ENCODE data around the gene METAP1D. TPM values are rescaled to one million over a fixed set of nuclear protein-coding genes. Genes with fewer than 3 reads are reported as not detected.

METAP1D gene
- total and polyA plus RNA-seq, 4 donors: 3.3 to 7.1 (median 4.4) TPM

- 33% methylated on average over 38 of the region's 38 CpGs for WGBS
- DNase-seq (ENCODE audit: low spot score): no peak
- Histone ChIP-seq H3K4me1 (ENCODE audit: control insufficient read depth in 4 of 4, insufficient read depth in 4 of 4, low read length in 3 of 4) (peaks cover 5 to 17% (median 10%) of the 10 kb centered on the region in 4 donors), H3K4me3 (ENCODE audit: low read depth in 1 of 3, low read length in 3 of 3) (no peak overlapping the region), H3K9me3 (ENCODE audit: control insufficient read depth in 4 of 4, low read length in 3 of 4) (peaks cover 0 to 4% (median 0%) of the 10 kb centered on the region in 4 donors), H3K27me3 (ENCODE audit: control insufficient read depth in 4 of 4, insufficient read depth in 4 of 4, low read length in 3 of 4) (peaks cover 4 to 55% (median 28%) of the 10 kb centered on the region in 4 donors), H3K9ac (ENCODE audit: low read depth in 1 of 2, low read length in 2 of 2) (no peak overlapping the region), H3K36me3 (ENCODE audit: control insufficient read depth in 4 of 4, insufficient read depth in 3 of 4, low read depth in 1 of 4, low read length in 3 of 4) (no peaks in the 10 kb centered on the region), H3K27ac (ENCODE audit: low read depth in 1 of 2, low read length in 2 of 2) (no peak overlapping the region)
- TF ChIP-seq REST (IDR thresholded peaks at IDR 0.05): no peak
- TF ChIP-seq RAD21 (IDR thresholded peaks at IDR 0.05): no peak
- no peak for TF ChIP-seq NR2F2 (IDR thresholded peaks at IDR 0.05)
- no peak for TF ChIP-seq TAF1 (conservative IDR thresholded peaks at IDR 0.05)
Measured at GRCh38 chr2:172079838-172080640, 80.3 kb downstream of the METAP1D start.

GRCh38 chr2:172080641-172081220 is 81.0 kb downstream of the METAP1D start:
- H3K4me1 ChIP-seq (ENCODE audit: control insufficient read depth in 4 of 4, insufficient read depth in 4 of 4, low read length in 3 of 4): peaks cover 8 to 24% (median 15%) of the 10 kb centered on the region in 4 donors
- peaks cover 0 to 4% (median 0%) of the 10 kb centered on the region in 4 donors for H3K9me3 ChIP-seq (ENCODE audit: control insufficient read depth in 4 of 4, low read length in 3 of 4)
- TF ChIP-seq JUND (IDR thresholded peaks at IDR 0.05) (no peak), SP1 (IDR thresholded peaks at IDR 0.05) (no peak), CTCF (IDR thresholded peaks at IDR 0.05; ENCODE audit: low read depth, low read length, missing input control) (no peak), FOXA1 (IDR thresholded peaks at IDR 0.05) (no peak)
- no peaks in the 10 kb centered on the region for H3K36me3 ChIP-seq (ENCODE audit: control insufficient read depth in 4 of 4, insufficient read depth in 3 of 4, low read depth in 1 of 4, low read length in 3 of 4)
- no peak overlapping the region for H3K27ac ChIP-seq (ENCODE audit: low read depth in 1 of 2, low read length in 2 of 2)
- peaks cover 4 to 53% (median 31%) of the 10 kb centered on the region in 4 donors for H3K27me3 ChIP-seq (ENCODE audit: control insufficient read depth in 4 of 4, insufficient read depth in 4 of 4, low read length in 3 of 4)
- 18% methylated on average over 25 of the region's 25 CpGs for WGBS
- H3K4me3 ChIP-seq (ENCODE audit: low read depth in 1 of 3, low read length in 3 of 3): no peak overlapping the region
- H3K9ac ChIP-seq (ENCODE audit: low read depth in 1 of 2, low read length in 2 of 2): no peak overlapping the region
- DNase-seq (ENCODE audit: low spot score): no peak

GRCh38 chr2:172081221-172082022 is 81.7 kb downstream of the METAP1D start:
- 14% methylated on average over 36 of the region's 36 CpGs for WGBS
- TF ChIP-seq FOXA1 (IDR thresholded peaks at IDR 0.05) (no peak), JUND (IDR thresholded peaks at IDR 0.05) (no peak), HNF4G (IDR thresholded peaks at IDR 0.05) (no peak), SP1 (IDR thresholded peaks at IDR 0.05) (no peak), RAD21 (IDR thresholded peaks at IDR 0.05) (no peak), HNF4A (conservative IDR thresholded peaks at IDR 0.05) (no peak), CTCF (IDR thresholded peaks at IDR 0.05; ENCODE audit: low read depth, low read length, missing input control) (no peak), GABPA (IDR thresholded peaks at IDR 0.05 in 1 of 2, conservative IDR thresholded peaks at IDR 0.05 in 1 of 2) (no peak), MAX (IDR thresholded peaks at IDR 0.05) (no peak), FOXA2 (IDR thresholded peaks at IDR 0.05) (no peak), RXRA (IDR thresholded peaks at IDR 0.05) (no peak)
- Histone ChIP-seq H3K9me3 (ENCODE audit: control insufficient read depth in 4 of 4, low read length in 3 of 4) (peaks cover 0 to 4% (median 0%) of the 10 kb centered on the region in 4 donors), H3K4me3 (ENCODE audit: low read depth in 1 of 3, low read length in 3 of 3) (no peak overlapping the region), H3K27me3 (ENCODE audit: control insufficient read depth in 4 of 4, insufficient read depth in 4 of 4, low read length in 3 of 4) (peaks cover 4 to 58% (median 33%) of the 10 kb centered on the region in 4 donors), H3K27ac (ENCODE audit: low read depth in 1 of 2, low read length in 2 of 2) (no peak overlapping the region), H3K4me1 (ENCODE audit: control insufficient read depth in 4 of 4, insufficient read depth in 4 of 4, low read length in 3 of 4) (peaks cover 11 to 31% (median 19%) of the 10 kb centered on the region in 4 donors), H3K9ac (ENCODE audit: low read depth in 1 of 2, low read length in 2 of 2) (no peak overlapping the region), H3K36me3 (ENCODE audit: control insufficient read depth in 4 of 4, insufficient read depth in 3 of 4, low read depth in 1 of 4, low read length in 3 of 4) (no peaks in the 10 kb centered on the region)
- DNase-seq (ENCODE audit: low spot score): no peak

All from liver (tissue), 9 donors.